ENCODE measurements around the gene KIZ.

Gene KIZ

DNA sequence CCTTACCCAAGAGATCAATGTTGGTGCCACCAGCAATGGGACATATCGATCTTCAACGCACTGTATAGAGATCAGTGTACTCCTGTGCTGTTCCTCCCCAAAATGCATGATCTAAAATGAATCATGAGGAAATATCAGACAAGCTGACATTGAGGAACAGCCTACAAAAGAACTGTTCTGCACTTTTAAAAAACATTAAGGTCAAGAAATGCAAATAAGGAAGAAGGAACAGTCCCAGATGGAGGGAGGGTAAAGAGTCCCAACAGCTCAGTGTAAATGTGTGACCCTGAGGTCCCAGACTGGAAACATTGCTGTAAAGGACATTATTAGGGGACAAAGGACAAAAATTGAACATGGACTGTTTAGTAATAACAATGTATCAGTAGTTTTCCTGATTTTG is 152.9 kb downstream of the KIZ start:
- TF ChIP-seq, protein P1, sequence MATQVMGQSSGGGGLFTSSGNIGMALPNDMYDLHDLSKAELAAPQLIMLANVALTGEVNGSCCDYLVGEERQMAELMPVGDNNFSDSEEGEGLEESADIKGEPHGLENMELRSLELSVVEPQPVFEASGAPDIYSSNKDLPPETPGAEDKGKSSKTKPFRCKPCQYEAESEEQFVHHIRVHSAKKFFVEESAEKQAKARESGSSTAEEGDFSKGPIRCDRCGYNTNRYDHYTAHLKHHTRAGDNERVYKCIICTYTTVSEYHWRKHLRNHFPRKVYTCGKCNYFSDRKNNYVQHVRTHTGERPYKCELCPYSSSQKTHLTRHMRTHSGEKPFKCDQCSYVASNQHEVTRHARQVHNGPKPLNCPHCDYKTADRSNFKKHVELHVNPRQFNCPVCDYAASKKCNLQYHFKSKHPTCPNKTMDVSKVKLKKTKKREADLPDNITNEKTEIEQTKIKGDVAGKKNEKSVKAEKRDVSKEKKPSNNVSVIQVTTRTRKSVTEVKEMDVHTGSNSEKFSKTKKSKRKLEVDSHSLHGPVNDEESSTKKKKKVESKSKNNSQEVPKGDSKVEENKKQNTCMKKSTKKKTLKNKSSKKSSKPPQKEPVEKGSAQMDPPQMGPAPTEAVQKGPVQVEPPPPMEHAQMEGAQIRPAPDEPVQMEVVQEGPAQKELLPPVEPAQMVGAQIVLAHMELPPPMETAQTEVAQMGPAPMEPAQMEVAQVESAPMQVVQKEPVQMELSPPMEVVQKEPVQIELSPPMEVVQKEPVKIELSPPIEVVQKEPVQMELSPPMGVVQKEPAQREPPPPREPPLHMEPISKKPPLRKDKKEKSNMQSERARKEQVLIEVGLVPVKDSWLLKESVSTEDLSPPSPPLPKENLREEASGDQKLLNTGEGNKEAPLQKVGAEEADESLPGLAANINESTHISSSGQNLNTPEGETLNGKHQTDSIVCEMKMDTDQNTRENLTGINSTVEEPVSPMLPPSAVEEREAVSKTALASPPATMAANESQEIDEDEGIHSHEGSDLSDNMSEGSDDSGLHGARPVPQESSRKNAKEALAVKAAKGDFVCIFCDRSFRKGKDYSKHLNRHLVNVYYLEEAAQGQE (IDR thresholded peaks at IDR 0.05; ENCODE audit: insufficient read depth in 1 of 2, low read depth in 2 of 2, low read length in 2 of 2): no peak
- TF ChIP-seq SIN3A (IDR thresholded peaks at IDR 0.05; ENCODE audit: borderline replicate concordance, insufficient read depth, low read length): no peak

DNA sequence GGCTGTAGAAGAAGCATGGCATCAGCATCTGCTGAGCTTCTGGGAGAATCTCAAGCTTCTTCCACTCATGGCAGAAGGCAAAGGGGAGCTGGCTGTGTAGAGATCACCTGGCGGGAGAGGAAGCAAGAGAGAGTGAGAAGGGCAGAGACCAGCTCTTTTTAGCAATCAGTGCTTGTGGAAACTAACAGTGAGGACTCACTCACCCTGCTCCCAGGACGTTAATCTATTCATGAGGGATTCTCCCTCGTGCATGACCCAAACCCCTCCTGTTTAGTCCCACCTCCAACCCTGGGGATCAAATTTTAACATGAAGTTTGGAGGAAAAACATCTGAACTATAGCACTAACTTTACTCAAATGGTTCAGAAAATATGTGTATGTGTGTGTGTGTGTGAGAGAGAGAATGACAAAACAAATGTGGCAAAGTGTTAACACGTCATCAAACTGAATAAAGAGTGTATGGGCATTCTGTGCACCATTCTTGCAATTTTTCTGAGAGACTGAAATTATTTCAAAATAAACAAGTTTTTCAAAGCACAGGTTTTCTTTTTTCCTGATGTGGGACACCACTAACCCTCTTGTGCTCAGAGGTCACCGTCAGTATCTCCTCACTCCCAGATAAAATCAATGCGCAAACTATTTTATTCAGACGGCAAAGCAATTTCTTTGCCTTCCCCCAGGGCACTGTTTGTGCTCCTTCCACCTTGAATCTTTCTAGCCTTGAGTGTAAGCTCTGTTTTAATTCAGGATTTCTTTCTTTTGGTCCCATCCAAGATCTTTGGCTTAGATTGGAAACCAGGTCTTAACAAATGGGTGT is 154.0 kb downstream of the KIZ start:
- TF ChIP-seq FOXP2 (optimal IDR thresholded peaks at IDR 0.05; ENCODE audit: borderline replicate concordance, extremely low read depth, extremely low read length, insufficient read depth): no peak
- TF ChIP-seq, protein P1 (IDR thresholded peaks at IDR 0.05; ENCODE audit: insufficient read depth in 1 of 2, low read depth in 2 of 2, low read length in 2 of 2): no peak
- TF ChIP-seq SIN3A (IDR thresholded peaks at IDR 0.05; ENCODE audit: borderline replicate concordance, insufficient read depth, low read length): no peak
- TF ChIP-seq TAF1 (IDR thresholded peaks at IDR 0.05; ENCODE audit: borderline replicate concordance, insufficient read depth, low read length): no peak
- TF ChIP-seq POLR2AphosphoS5 (IDR thresholded peaks at IDR 0.05; ENCODE audit: low read depth, low read length): no peak

GRCh38 chr20:21280522-21281016 is 154.7 kb downstream of the KIZ start:
- TF ChIP-seq POLR2AphosphoS5 (IDR thresholded peaks at IDR 0.05; ENCODE audit: low read depth, low read length) (no peak), SIN3A (IDR thresholded peaks at IDR 0.05; ENCODE audit: borderline replicate concordance, insufficient read depth, low read length) (no peak)

DNA sequence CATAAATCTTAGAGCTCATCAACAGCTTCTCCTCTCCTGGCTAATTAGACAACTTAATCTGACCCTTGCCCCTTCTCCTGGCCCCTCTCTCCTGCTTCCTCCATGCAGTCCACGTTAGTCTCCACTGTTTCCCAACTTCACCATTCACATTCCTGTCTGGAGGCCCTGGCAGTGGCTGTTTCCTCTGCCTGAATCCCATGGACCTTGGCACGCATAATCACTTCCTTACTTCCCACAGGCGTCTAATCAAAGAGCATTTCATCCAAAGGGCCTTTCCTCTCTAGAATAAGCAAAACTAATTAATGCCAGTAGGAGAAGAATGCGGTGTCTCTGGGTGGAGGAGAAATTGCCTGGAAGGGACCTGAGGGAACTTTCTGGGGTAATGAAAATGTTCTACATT is 160.9 kb downstream of the KIZ start:
- TF ChIP-seq, protein P1 (IDR thresholded peaks at IDR 0.05; ENCODE audit: insufficient read depth in 1 of 2, low read depth in 2 of 2, low read length in 2 of 2): no peak
- no peak for TF ChIP-seq SIN3A (IDR thresholded peaks at IDR 0.05; ENCODE audit: borderline replicate concordance, insufficient read depth, low read length)
- no peak for TF ChIP-seq FOXP2 (optimal IDR thresholded peaks at IDR 0.05; ENCODE audit: borderline replicate concordance, extremely low read depth, extremely low read length, insufficient read depth)
- no peak for TF ChIP-seq TAF1 (IDR thresholded peaks at IDR 0.05; ENCODE audit: borderline replicate concordance, insufficient read depth, low read length)
- TF ChIP-seq POLR2AphosphoS5 (IDR thresholded peaks at IDR 0.05; ENCODE audit: low read depth, low read length): no peak

- TF ChIP-seq SIN3A (IDR thresholded peaks at IDR 0.05; ENCODE audit: borderline replicate concordance, insufficient read depth, low read length) (no peak), TAF1 (IDR thresholded peaks at IDR 0.05; ENCODE audit: borderline replicate concordance, insufficient read depth, low read length) (no peak), POLR2AphosphoS5 (IDR thresholded peaks at IDR 0.05; ENCODE audit: low read depth, low read length) (no peak), FOXP2 (optimal IDR thresholded peaks at IDR 0.05; ENCODE audit: borderline replicate concordance, extremely low read depth, extremely low read length, insufficient read depth) (no peak)
- TF ChIP-seq, protein P1 (IDR thresholded peaks at IDR 0.05; ENCODE audit: insufficient read depth in 1 of 2, low read depth in 2 of 2, low read length in 2 of 2): no peak
Observed at GRCh38 chr20:21288587-21289370, 162.9 kb downstream of the KIZ start.

Data from PFSK-1 (cell line).